Gastrocnemius medialis (tissue), 4 donors: Measurements from ENCODE around the gene CORO6.

Source experiments
- POLR2A ChIP-seq, 2 donors: fragments of 450-650 bp; IDR thresholded peaks; one replicate each; pipeline ENCODE4 v1.6.1; 2017; ENCODE audit warnings: antibody characterized with exemption in 2 of 2, mild to moderate bottlenecking in 2 of 2, moderate library complexity in 2 of 2
- TF ChIP-seq, protein P1 (sequence below), 5 experiments: fragments of 450-650 bp in 3 of 5; fragments of 200-600 bp in 2 of 5; sonication (generic) in 2 of 5; IDR thresholded peaks in 4 of 5; conservative IDR thresholded peaks in 1 of 5; 1 replicate in 4 of 5; 2 replicates in 1 of 5; pipeline ENCODE4 v1.5.1; 2016 to 2019; ENCODE audit warnings: antibody characterized with exemption in 5 of 5, mild to moderate bottlenecking in 3 of 5, moderate library complexity in 3 of 5

DNA sequence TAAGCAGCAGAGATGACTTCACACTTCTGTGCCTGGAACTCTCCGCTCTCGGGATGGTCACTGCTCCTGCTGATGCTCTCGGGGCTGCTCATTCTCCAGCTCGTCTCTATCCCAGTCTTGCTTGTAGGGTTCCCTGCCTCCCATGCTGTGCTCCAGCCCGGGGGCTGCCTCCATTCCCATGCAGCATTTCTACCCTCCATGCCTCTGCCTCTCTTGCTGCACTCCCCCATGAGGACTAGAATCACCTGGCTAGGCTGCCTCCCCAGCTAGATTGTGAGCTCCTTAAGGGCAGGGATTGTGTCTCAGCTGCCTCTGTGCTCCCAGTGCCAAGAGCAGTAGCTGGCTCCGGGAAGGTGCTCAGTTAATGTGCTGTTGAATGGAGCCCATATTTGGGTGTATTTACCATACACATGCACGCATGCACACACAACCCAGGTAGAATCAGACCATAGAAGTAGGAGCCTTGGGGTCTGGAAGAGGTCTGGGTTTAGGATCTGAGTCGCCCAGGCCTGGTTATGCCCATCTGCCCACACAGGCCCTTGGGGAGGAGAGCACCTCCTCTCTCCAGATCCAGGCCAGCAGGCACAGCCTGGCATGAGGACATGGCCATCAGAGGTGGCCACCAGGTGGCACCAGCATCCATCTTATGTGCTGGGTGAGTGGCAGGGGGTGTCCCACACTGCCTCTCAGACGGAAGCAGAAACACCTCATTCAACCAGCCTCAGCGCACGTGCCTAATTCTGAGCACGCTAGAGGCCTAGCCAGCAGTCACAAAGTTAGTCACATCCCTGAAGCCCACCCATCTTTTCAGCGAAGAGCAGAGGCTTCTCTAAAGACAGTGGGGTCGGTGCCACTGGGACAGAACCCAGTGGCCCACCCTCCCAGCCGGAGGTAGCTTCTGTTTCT lies 42.6 kb downstream of the CORO6 start:
- TF ChIP-seq, protein P1, sequence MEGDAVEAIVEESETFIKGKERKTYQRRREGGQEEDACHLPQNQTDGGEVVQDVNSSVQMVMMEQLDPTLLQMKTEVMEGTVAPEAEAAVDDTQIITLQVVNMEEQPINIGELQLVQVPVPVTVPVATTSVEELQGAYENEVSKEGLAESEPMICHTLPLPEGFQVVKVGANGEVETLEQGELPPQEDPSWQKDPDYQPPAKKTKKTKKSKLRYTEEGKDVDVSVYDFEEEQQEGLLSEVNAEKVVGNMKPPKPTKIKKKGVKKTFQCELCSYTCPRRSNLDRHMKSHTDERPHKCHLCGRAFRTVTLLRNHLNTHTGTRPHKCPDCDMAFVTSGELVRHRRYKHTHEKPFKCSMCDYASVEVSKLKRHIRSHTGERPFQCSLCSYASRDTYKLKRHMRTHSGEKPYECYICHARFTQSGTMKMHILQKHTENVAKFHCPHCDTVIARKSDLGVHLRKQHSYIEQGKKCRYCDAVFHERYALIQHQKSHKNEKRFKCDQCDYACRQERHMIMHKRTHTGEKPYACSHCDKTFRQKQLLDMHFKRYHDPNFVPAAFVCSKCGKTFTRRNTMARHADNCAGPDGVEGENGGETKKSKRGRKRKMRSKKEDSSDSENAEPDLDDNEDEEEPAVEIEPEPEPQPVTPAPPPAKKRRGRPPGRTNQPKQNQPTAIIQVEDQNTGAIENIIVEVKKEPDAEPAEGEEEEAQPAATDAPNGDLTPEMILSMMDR (IDR thresholded peaks at IDR 0.05 in 4 of 5, conservative IDR thresholded peaks at IDR 0.05 in 1 of 5): peak; percentile 82 to 95 (median 94)
- TF ChIP-seq POLR2A (IDR thresholded peaks at IDR 0.05): no peak
